GM12872 (cell line): Measurements from ENCODE around the gene CTNNA3.

Source experiments
- TF ChIP-seq, protein P1 (sequence below): IDR thresholded peaks from 3 replicates; pipeline ENCODE4 v1.5.1; 2011; ENCODE audit warnings: low read depth, mild to moderate bottlenecking, low read length, moderate library complexity; ENCODE audit not compliant: insufficient read depth

The CTNNA3 gene

GRCh38 chr10:66983475-66983818 is 712.5 kb downstream of the CTNNA3 start:
- TF ChIP-seq, protein P1, sequence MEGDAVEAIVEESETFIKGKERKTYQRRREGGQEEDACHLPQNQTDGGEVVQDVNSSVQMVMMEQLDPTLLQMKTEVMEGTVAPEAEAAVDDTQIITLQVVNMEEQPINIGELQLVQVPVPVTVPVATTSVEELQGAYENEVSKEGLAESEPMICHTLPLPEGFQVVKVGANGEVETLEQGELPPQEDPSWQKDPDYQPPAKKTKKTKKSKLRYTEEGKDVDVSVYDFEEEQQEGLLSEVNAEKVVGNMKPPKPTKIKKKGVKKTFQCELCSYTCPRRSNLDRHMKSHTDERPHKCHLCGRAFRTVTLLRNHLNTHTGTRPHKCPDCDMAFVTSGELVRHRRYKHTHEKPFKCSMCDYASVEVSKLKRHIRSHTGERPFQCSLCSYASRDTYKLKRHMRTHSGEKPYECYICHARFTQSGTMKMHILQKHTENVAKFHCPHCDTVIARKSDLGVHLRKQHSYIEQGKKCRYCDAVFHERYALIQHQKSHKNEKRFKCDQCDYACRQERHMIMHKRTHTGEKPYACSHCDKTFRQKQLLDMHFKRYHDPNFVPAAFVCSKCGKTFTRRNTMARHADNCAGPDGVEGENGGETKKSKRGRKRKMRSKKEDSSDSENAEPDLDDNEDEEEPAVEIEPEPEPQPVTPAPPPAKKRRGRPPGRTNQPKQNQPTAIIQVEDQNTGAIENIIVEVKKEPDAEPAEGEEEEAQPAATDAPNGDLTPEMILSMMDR: no peak

DNA sequence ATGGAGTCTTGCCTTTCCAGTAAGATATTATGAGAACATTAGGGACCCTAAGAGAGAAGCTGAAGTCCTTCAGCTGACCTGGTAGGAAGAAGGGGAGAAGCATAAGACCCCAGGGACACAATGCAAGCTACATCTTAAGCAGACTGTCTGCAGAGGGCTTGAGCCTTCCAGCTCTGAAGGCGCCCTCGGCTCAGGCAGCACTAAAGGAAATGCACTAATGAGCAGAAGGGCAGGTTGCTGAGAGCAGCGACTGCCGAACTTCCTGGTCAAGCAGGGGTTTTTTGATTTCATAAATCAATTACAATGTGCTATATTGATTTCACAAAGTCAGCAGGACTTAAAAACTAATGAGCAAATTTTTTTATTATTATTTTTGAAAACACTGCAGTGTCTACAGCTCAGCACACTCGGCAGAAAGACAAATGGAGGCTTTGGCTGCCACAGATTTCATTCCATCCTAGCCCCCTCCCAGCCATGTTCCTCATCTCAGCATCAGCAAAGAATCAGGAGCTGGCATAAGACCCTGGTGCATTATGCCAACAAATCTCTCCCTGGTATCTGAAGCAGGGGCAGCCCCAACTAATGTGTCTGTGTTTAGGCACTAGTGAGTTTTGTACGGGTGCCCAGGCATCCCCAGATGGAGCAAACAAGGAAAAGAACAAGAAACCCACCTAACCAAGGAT is 713.1 kb downstream of the CTNNA3 start:
- TF ChIP-seq, protein P1: no peak

DNA sequence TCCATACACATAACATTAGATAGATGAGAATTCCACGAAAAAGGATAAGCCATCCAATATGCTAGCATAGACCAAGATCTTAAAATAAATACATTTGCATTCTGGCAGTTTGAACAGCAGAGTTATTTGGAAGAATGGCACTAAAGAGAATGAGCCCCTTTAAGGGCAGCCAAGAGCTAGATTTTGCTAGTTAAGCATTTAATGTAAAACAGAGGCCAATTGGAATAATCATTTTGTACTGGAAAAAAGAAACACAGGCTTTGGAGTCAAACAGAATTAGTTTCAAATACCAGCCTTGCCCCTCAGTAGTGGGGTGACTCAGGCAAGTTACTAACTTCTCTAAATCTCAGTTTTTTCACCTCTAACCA is 714.0 kb downstream of the CTNNA3 start:
- TF ChIP-seq, protein P1: no peak

DNA sequence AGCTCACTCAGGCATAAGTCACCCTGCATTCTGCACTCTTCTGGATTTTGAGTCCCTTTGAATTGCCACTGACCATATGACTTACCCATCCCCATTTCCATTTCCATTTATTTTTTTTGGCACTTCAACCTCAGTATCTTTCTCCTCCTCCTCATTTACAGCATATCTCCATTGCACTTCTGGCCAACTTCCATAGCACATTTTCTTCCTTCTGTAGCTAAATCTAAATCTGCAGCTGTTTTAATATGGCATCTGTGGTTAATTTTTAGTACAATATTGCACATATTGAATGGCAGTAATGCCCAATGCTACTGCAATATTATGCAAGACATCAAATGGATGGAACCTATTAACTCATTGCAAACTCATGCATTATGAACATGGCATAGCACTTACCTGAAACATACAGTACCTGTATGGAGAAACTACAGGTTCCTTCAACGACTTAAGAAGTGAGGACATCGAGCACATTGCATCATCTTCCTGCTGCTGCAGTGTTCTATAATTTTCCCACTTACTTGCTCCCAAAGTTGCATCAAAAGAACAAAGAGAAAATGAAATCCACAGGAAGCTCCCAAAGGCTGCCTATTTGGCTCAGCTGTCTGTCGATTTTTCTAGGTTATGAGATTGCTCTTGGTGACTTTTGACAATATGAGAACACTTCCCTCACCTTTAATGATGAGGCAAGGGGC is 714.5 kb downstream of the CTNNA3 start:
- TF ChIP-seq, protein P1: no peak

DNA sequence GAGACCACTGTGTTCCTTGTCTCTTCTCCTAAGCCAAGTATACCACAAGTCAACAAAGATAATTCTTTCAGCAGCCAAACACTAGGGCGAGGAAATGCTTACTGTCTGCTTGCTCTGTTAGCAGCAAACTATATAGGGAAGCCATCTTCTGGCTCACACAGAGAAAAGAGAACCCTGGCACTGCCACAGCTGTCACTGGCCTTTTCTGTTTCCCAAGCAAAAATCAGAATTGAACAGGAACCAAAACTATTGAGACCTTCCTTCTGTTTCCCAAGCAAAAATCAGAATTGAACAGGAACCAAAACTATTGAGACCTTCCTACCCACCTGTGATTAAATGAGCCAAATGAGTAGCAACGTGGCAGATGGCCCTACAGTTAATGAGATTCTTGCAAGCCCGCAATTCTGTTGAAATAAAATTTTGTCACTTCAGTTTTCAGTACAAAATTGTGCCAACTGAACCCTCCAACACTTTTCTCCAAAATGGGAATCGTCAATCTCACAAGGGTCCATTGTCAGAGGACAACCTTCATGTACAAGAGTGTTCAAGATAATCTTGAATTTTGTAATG is 715.7 kb downstream of the CTNNA3 start:
- TF ChIP-seq, protein P1: no peak

GRCh38 chr10:66964946-66965345 is 731.0 kb downstream of the CTNNA3 start:
- TF ChIP-seq, protein P1: no peak

DNA sequence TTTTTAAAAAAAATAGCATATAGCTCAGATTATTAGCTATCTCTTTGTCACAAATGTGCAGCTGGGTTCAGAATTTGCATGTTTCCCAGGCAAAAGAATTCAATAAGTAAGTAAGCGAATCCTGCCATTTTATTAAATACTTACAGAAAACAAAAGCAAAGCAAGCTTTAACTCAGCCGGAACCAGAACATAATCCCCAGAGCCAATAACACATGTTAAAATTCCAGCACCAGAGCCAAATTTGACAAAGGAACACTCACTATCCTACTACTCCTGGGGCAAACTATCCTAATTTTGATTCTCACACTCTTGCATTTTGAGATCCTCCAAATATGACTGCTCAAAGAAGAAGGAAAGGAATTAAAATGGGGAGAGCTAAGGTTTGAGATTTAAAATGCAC is 737.5 kb downstream of the CTNNA3 start:
- TF ChIP-seq, protein P1: no peak
